HUDEP-2 (cell line): ENCODE data around the gene NOP9.

Experiments used
- DNase-seq, 76 experiments: peaks; one replicate each; lab custom pipeline; 2025; ENCODE audit not compliant: unreplicated experiment in 76 of 76; lab: John Stamatoyannopoulos, UW

The NOP9 gene

DNA sequence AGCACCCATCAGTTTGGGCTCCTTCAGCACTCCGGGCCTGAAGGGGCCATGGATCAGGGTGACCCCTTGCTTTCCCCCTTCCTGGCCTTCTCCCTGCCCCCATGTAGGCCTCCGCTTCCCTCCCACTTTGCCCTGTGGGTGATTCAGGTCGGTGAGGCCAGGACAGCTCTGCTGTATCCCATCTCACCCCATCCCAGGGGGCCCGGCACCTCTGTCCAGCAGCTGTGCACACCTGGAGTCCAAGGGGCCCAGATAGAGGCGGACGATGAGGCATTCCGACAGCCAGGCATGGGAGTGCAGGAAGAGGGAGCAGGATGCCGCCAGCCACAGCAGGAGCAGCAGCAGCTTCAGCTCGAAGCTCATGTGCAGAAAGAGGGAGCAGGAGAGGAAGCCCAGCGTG lies 23.0 kb downstream of the NOP9 start:
- no peak for DNase-seq

DNA sequence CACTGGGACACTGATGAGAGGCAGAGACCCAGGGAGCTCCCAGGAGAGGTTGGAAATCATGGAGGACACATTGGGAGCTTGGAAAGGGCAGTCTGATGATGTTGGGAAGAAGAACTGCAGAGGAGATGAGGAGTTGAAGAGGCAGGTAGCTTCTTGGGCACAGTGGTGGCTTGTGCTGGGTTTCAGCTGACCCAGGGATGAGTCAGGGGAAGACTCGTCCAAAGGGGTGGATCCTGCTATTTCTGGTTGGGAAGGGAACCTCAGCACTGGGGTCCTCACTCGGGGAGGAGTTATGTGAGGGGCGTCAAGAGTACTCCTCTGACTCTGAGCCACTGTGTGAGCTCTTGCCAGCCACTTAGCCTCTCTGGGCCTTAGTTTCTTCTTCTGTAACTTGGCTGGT lies 23.7 kb downstream of the NOP9 start:
- no peak for DNase-seq

DNA sequence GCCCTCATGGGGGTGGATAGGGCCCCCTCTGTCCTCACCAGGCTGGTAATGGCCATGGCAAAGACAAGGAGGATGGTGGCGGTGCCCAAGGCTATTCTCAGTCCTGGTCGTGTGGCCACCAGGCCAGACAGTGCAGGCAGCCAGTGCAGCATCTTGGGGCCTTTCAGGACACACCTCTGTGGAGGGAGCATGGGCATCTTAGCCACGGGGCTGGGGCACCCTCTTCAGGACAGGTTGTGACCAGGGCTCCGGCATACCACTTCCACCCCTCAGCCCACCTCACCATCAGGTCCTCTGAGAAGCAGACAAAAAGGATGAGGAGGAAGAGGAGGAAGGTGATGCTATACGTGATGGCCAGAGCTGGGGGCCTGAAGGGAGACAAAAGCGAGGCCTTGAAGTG lies 24.4 kb downstream of the NOP9 start:
- DNase-seq = no peak

GRCh38 chr14:24325041-24325530 lies 25.4 kb downstream of the NOP9 start:
- DNase-seq = no peak

DNA sequence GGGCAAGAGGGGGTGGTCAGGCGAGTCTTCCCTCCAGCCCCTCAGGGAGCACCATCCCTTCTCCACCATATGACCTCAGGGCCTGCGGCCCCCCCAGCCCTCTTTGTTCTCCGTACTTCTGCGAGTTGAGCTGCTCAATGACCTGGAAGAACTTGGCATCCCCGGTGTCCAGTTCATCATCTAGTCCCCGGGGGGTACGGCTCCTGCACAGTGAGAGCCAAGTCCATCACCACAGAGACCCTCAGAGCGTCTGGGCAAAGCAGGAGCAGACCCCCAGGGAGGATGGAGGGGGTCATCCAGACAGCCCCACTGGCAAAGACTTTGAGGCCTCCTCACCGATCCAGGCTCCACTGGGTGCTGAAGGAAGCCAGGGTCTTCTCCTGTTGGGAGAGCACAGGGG lies 26.3 kb downstream of the NOP9 start:
- no peak for DNase-seq

DNA sequence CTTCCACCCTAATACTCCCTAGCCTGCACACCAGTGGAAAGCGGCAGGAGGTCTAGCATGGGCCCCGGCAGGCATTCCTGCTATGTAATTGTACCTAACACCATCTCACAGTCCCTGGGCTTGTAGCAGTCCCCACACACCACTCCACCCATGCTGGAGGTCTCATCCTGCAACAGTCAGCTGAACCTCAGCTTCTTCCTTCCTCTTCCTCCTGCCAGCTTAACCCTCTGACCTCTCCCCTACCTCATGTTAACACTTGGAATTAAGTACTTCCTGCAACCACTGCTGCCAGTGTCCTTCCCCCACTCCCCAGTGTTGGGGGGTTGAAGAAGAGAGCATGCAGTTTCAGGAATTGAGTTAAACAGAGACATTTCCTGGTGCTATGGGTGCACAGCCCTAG lies 27.7 kb downstream of the NOP9 start:
- no peak for DNase-seq

DNA sequence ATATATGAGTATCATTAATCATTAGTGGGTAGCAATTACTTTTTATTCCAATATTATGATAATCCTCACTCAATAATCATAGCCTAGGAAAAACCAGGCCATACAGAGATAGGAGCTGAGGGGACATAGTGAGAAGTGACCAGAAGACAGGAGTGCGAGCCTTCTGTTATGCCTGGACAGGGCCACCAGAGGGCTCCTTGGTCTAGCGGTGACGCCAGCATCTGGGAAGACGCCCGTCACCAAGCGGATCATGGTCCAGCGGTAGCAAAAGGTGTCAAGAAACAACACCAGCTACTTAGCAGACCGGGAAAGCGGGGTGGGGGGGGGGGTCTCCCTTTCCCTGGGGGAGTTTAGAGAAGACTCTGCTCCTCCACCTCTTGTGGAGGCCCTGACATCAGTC lies 28.3 kb downstream of the NOP9 start:
- DNase-seq = peak in 20 of 76 experiments; percentile 7 to 56 (median 25)

DNA sequence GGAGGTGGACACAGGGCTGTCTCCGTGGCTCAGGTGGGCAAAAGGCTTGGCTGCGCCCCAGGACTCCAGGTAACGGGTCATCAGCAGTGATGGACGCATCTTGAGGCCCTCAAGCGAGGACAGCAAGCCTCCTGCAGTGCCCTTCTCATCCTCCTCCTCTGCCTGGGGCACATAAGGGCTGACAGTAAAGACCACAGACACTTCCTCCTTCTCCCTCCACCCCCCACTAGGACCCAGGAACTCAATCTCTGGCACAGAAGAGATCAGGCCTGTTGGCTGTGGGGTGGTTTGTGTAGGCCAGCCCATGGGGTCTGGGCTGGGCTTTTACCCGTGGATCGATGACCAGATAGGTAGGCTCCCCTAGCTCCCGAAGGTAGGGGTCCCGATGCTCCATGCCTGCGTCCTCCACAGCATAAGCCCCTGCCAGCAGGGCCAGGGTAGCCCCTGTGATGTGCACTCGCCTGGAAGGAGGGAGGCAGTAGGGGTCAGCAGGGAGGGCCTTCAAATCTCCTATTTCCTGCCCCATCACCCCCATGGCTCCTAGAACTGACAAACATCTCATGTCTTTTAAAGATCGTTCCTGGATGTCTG lies 29.5 kb downstream of the NOP9 start:
- DNase-seq = no peak

- DNase-seq = peak in 19 of 76 experiments; percentile 5 to 60 (median 25)
Measured at GRCh38 chr14:24329736-24330135, 30.1 kb downstream of the NOP9 start.

GRCh38 chr14:24330973-24331674 lies 31.5 kb downstream of the NOP9 start:
- DNase-seq = no peak

DNA sequence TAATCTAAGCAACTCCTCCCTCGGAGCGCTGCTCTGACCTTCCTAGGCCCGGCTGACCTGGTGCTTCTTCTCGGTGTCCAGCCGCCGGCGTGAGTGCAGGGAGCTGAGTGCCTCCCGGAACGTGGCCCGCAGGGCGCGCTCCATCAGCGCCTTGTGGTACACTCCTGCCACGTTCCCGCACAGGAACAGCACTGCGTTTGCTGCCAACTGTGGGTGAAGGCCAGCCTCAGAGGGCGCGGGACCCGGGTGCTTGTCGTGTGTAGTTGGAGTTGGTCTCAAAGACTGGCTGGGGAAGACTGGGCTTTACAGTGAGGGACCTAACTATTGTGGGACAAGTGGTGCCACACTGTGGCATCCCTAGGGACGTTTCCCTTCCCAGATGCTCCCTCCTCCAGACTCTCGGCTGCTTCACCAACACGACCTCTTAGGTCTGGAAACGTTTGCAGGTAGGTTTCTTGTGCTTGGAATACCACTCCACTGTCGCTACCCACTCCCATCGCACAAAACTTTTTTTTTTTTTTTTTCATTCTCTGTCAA lies 32.1 kb downstream of the NOP9 start:
- DNase-seq = no peak

DNA sequence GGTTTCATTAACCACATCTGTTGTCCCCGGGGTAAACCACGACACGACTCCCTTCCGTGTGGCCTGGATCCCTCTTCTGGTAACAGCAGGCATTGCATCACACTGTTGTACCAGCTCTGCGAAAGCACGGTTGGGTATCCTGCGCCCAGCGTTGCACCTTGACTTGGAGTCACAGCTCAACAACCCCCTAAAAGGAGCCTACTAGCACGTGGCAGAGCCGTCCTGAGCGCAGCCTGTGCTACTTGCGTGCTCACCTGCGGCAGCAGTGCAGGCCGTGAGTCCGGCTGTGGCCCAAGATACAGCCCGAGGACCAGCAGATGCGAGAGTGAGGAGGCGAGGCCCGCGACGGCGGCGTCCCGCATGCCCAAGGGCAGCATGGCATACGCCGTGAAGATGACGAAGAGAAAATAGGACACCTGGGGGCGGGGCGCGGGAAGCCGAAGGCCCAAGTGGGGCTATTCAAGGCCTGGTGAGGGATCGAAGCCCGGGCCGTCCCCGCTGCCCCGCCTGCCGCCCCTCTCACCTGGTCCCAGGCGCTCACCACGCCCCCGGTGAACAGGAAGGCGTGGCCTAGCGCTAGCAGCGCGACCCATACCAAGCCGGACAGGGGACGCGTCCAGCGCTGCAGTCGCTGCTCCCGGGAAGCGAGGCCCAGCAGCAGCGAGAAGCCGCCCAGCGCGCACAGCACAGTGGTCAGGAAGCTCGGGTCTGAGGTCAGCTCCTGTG lies 32.8 kb downstream of the NOP9 start:
- DNase-seq = peak in 58 of 76 experiments; percentile 16 to 78 (median 40)

DNA sequence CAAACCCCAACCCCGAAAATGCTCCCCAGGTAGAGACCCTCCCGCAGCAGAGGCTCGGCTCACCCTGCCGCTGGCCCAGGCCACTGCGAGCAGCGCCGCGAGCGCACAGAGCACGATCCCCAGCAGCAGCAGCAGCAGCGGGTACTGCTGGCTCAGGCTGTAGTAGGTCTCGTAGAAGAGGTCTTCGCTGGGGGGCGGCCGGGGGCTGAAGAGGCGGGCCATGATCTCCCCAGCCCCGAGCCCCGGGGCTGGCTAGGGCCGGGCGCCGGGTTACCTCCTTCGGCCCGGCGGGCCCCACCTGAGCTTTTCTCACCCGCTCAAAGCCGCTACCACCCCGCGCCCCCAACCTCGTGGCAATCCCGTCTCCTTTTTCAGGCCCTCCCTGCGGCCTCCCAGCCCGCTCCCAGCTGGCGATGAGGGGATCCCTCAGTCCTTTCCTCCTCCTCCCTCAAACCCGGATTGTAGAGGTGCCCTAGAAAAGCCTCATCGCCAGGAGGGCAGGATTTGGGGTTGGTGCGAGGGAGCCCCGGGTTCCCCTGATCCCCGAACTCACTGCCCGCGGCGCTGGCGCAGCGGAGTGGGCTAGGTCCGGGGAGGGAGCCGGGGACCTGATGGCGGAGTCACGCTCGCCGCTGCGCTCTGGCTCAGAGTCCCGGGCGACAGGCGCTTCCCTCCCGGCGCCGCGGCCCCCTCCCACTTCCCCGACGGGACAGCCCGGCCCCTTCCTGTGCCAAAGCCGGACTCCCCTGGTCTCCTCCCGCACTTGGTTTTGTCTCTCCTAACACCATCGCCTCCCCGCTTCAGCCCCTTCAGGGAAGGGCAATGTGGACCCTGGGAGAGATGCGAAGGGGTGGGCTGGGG lies 35.0 kb downstream of the NOP9 start, which contains the start of gene ADCY4:
TSS of gene ADCY4 (minus strand) at position 641 of the 861 bp plus-strand sequence. CDS start at position 222, 419 bp downstream.
- no peak for DNase-seq

- no peak for DNase-seq
Measured at GRCh38 chr14:24335461-24336171, 36.0 kb downstream of the NOP9 start.

- no peak for DNase-seq
Measured at GRCh38 chr14:24337144-24337823, 37.6 kb downstream of the NOP9 start.

DNA sequence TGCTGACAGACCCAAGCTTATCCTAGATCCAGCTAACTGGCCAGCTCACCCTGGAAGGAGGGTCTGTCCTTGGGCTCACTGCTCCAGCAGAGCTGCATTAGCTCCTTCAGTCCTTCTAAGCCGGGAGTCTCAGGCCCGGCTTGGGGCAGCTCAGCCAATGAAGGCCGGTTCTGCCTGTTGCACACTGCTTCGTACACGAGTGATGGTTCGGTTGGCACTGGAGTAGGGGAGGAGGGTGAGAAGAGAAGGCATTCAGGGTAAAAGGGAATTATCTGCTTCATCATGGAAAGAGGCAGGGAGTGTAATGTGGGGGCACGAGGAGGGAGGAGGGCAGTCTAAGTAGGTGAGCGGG lies 38.1 kb downstream of the NOP9 start:
- no peak for DNase-seq

- DNase-seq = no peak
Measured at GRCh38 chr14:24338843-24339242, 39.2 kb downstream of the NOP9 start.

- DNase-seq = peak in 2 of 76 experiments; percentile 9 to 10
Measured at GRCh38 chr14:24339284-24340151, 39.9 kb downstream of the NOP9 start, which contains the start of gene RIPK3. Gene RIPK3, minus strand, starts transcription at chr14:24339991. Its CDS starts 165 bp downstream, at chr14:24339826.
